ENCODE data around the gene DSTN. TPM values are rescaled to one million over a fixed set of nuclear protein-coding genes. Genes with fewer than 3 reads are reported as not detected.

Gene DSTN
- total RNA-seq, 1 experiment from 2014 or later: 412 TPM

GRCh38 chr20:17657079-17657825, 87.4 kb downstream of the DSTN start:
- in situ Hi-C loops (cut with HindIII; ENCODE audit: low pct_unique_long_range_greater_than_20kb, low sequenced_read_pairs): no loop called here
- Histone ChIP-seq H3K27ac (ENCODE audit: low read length) (no peak overlapping the region), H3K4me1 (ENCODE audit: control insufficient read depth, insufficient read depth, low read length) (peaks cover 3% of the 10 kb centered on the region), H3K36me3 (ENCODE audit: control insufficient read depth, insufficient read depth, low read length) (0 out of 2 replicates have a peak, but pooled peaks cover 4% of the 10 kb centered on the region), H3K9me3 (ENCODE audit: control insufficient read depth, insufficient read depth, low read depth, low read length) (no peaks in the 10 kb centered on the region), H3K27me3 (ENCODE audit: control insufficient read depth, insufficient read depth, low read length) (no peaks in the 10 kb centered on the region), H3K4me3 (ENCODE audit: low read depth in 2 of 2, low read length in 2 of 2) (no peak overlapping the region)
- POLR2A ChIA-PET: no interaction called here
- intact Hi-C loops (cut with micrococcal nuclease; ENCODE audit: unreplicated experiment): no loop called here
- TF ChIP-seq, protein P1, sequence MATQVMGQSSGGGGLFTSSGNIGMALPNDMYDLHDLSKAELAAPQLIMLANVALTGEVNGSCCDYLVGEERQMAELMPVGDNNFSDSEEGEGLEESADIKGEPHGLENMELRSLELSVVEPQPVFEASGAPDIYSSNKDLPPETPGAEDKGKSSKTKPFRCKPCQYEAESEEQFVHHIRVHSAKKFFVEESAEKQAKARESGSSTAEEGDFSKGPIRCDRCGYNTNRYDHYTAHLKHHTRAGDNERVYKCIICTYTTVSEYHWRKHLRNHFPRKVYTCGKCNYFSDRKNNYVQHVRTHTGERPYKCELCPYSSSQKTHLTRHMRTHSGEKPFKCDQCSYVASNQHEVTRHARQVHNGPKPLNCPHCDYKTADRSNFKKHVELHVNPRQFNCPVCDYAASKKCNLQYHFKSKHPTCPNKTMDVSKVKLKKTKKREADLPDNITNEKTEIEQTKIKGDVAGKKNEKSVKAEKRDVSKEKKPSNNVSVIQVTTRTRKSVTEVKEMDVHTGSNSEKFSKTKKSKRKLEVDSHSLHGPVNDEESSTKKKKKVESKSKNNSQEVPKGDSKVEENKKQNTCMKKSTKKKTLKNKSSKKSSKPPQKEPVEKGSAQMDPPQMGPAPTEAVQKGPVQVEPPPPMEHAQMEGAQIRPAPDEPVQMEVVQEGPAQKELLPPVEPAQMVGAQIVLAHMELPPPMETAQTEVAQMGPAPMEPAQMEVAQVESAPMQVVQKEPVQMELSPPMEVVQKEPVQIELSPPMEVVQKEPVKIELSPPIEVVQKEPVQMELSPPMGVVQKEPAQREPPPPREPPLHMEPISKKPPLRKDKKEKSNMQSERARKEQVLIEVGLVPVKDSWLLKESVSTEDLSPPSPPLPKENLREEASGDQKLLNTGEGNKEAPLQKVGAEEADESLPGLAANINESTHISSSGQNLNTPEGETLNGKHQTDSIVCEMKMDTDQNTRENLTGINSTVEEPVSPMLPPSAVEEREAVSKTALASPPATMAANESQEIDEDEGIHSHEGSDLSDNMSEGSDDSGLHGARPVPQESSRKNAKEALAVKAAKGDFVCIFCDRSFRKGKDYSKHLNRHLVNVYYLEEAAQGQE (IDR thresholded peaks at IDR 0.05; ENCODE audit: insufficient read depth in 1 of 2, low read depth in 2 of 2, low read length in 1 of 2): no peak
- TF ChIP-seq TCF7L2 (IDR thresholded peaks at IDR 0.05; ENCODE audit: low read depth, low read length) (no peak), POLR2AphosphoS5 (IDR thresholded peaks at IDR 0.05; ENCODE audit: low read depth, low read length) (no peak)
- DNase-seq (ENCODE audit: low read depth, low spot score) (no peak), ATAC-seq (no peak)
- BruUV-seq (replicated peaks): no TSS peak
- CTCF ChIA-PET: interaction anchor here (0.6 kb wide), 1 partner anchor 337 kb away, joined by 5 read pairs; no protein-coding TSS in a partner anchor

DNA sequence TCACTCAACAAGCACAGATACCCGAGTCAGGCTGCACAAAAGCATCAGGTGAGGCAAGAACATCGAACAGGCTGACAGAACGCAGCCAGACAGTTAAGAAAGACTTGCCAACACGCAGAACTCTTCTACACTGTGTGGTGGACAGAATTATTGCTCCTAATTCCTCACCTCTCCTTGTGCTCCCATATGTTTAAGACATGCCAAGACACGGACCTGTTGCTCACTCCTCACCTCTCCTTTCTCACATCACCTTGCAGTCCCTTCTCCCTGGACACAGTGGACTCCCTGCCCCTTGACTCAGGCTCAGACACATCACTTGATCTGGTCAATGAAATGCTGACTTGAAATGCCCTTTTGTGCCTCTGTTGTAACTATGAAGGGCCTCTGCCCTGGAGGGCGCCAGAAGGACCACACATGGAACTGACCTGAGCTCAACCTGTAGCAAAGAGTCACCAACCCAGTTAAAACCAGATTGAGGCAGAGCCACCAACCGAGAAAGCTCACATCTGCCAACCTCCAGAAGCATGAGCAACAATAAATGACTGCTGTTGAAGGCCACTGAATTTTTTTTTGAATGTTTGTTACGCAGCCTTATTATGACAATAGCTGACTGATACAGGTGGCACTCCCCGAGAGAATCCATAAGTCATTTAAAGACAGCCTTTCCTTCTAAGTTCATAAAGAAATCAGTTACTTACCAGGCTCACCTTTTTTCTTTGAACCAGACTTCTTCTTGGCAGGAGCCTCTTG, 88.2 kb downstream of the DSTN start:
- ChIA-PET POLR2A (no interaction called here), CTCF (no interaction called here)
- Histone ChIP-seq H3K27me3 (ENCODE audit: control insufficient read depth, insufficient read depth, low read length) (no peaks in the 10 kb centered on the region), H3K36me3 (ENCODE audit: control insufficient read depth, insufficient read depth, low read length) (0 out of 2 replicates have a peak, but pooled peaks cover 4% of the 10 kb centered on the region), H3K4me1 (ENCODE audit: control insufficient read depth, insufficient read depth, low read length) (no peaks in the 10 kb centered on the region), H3K9me3 (ENCODE audit: control insufficient read depth, insufficient read depth, low read depth, low read length) (no peaks in the 10 kb centered on the region), H3K27ac (ENCODE audit: low read length) (no peak overlapping the region), H3K4me3 (ENCODE audit: low read depth in 2 of 2, low read length in 2 of 2) (no peak overlapping the region)
- intact Hi-C loops (cut with micrococcal nuclease; ENCODE audit: unreplicated experiment): no loop called here
- BruUV-seq (replicated peaks): no TSS peak
- no peak for DNase-seq (ENCODE audit: low read depth, low spot score)
- TF ChIP-seq, protein P1 (IDR thresholded peaks at IDR 0.05; ENCODE audit: insufficient read depth in 1 of 2, low read depth in 2 of 2, low read length in 1 of 2): no peak
- TF ChIP-seq, protein P2, sequence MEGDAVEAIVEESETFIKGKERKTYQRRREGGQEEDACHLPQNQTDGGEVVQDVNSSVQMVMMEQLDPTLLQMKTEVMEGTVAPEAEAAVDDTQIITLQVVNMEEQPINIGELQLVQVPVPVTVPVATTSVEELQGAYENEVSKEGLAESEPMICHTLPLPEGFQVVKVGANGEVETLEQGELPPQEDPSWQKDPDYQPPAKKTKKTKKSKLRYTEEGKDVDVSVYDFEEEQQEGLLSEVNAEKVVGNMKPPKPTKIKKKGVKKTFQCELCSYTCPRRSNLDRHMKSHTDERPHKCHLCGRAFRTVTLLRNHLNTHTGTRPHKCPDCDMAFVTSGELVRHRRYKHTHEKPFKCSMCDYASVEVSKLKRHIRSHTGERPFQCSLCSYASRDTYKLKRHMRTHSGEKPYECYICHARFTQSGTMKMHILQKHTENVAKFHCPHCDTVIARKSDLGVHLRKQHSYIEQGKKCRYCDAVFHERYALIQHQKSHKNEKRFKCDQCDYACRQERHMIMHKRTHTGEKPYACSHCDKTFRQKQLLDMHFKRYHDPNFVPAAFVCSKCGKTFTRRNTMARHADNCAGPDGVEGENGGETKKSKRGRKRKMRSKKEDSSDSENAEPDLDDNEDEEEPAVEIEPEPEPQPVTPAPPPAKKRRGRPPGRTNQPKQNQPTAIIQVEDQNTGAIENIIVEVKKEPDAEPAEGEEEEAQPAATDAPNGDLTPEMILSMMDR (IDR thresholded peaks at IDR 0.05): no peak
- TF ChIP-seq POLR2AphosphoS5 (IDR thresholded peaks at IDR 0.05; ENCODE audit: low read depth, low read length): no peak
- no peak for TF ChIP-seq SIN3A (IDR thresholded peaks at IDR 0.05; ENCODE audit: borderline replicate concordance, insufficient read depth, low read depth, low read length)
- TF ChIP-seq TCF7L2 (IDR thresholded peaks at IDR 0.05; ENCODE audit: low read depth, low read length): no peak
- ATAC-seq: no peak
- in situ Hi-C loops (cut with HindIII; ENCODE audit: low pct_unique_long_range_greater_than_20kb, low sequenced_read_pairs): no loop called here

All from Panc1 (cell line).